ENCODE measurements around the gene SH2D4B.
"Not testable (repeated sequence)": the region's sequence is repeated elsewhere in the genome, so short reads cannot be mapped to it uniquely, and the experiment has no call there.

GRCh38 chr10:80534646-80535045 is 3.1 kb upstream of the SH2D4B start:
- not testable (repeated sequence) for TF ChIP-seq POLR2A, POLR2AphosphoS5 (IDR thresholded peaks at IDR 0.05; ENCODE audit: low read depth, low read length)
